Mesenchymal stem cell (in vitro differentiated cells and primary cell): ENCODE measurements around the gene PERCC1.

Experiments used
- DNase-seq: peaks from one replicate; pipeline ENCODE4 v3.0.0-alpha.2; 2013
- H2AFZ ChIP-seq: one replicate; pipeline ENCODE4 v1.6.1; 2013; ENCODE audit warnings: low read depth, mild to moderate bottlenecking, control low read depth, inconsistent platforms, low read length, moderate library complexity
- H2AK5ac ChIP-seq: 2 replicates; pipeline ENCODE4 v1.6.1; 2013; ENCODE audit warnings: low read length, moderate library complexity, mild to moderate bottlenecking, inconsistent platforms; ENCODE audit not compliant: severe bottlenecking
- H2BK120ac ChIP-seq: one replicate; pipeline ENCODE4 v1.6.1; 2013; ENCODE audit warnings: low read depth, mild to moderate bottlenecking, inconsistent platforms, low read length, moderate library complexity
- H2BK12ac ChIP-seq, 2 experiments: one replicate each; pipeline ENCODE4 v1.6.1; 2013; ENCODE audit warnings: inconsistent platforms in 2 of 2, low read length in 2 of 2, mild to moderate bottlenecking in 2 of 2, moderate library complexity in 2 of 2, control low read depth in 1 of 2
- H2BK15ac ChIP-seq: one replicate; pipeline ENCODE4 v1.6.1; 2013; ENCODE audit warnings: mild to moderate bottlenecking, low read depth, inconsistent platforms; ENCODE audit not compliant: poor library complexity, severe bottlenecking
- H2BK5ac ChIP-seq: 2 replicates; pipeline ENCODE4 v1.6.1; 2013; ENCODE audit warnings: low read depth, mild to moderate bottlenecking, low read length, control low read depth, inconsistent platforms; ENCODE audit not compliant: poor library complexity, severe bottlenecking
- H3K14ac ChIP-seq, 2 experiments: one replicate each; pipeline ENCODE4 v1.6.1; 2013; ENCODE audit warnings: inconsistent platforms in 2 of 2, low read length in 2 of 2, control low read depth in 1 of 2, mild to moderate bottlenecking in 1 of 2, moderate library complexity in 1 of 2
- H3K18ac ChIP-seq, 2 experiments: one replicate each; pipeline ENCODE4 v1.6.1; 2013; ENCODE audit warnings: inconsistent platforms in 2 of 2, low read length in 2 of 2, control low read depth in 1 of 2, low read depth in 1 of 2, mild to moderate bottlenecking in 1 of 2
- H3K23ac ChIP-seq, 2 experiments: one replicate each; pipeline ENCODE4 v1.6.1; 2013; ENCODE audit warnings: inconsistent platforms in 2 of 2, low read length in 2 of 2, mild to moderate bottlenecking in 2 of 2, moderate library complexity in 2 of 2, control low read depth in 1 of 2
- H3K27ac ChIP-seq: 2 replicates; pipeline ENCODE4 v1.5.1; 2013; ENCODE audit warnings: mild to moderate bottlenecking, moderate library complexity, low read length, control low read depth, inconsistent platforms; ENCODE audit not compliant: poor library complexity, severe bottlenecking
- H3K27me3 ChIP-seq, 2 experiments: 2 replicates each; pipeline versions ENCODE4 v1.6.1 to v1.7.0; 2013; ENCODE audit warnings: low read length in 2 of 2, mild to moderate bottlenecking in 2 of 2, moderate library complexity in 2 of 2, control low read depth in 1 of 2, inconsistent platforms in 1 of 2; ENCODE audit not compliant: control insufficient read depth in 1 of 2, insufficient read depth in 1 of 2
- H3K36me3 ChIP-seq, 2 experiments: 2 replicates each; pipeline versions ENCODE4 v1.6.1 to v1.7.0; 2013; ENCODE audit warnings: low read length in 2 of 2, control low read depth in 1 of 2, inconsistent platforms in 1 of 2, low read depth in 1 of 2, mild to moderate bottlenecking in 1 of 2; ENCODE audit not compliant: insufficient read depth in 2 of 2, control insufficient read depth in 1 of 2
- H3K4ac ChIP-seq, 2 experiments: one replicate each; pipeline ENCODE4 v1.6.1; 2013; ENCODE audit warnings: inconsistent platforms in 2 of 2, low read length in 2 of 2, mild to moderate bottlenecking in 2 of 2, moderate library complexity in 2 of 2, control low read depth in 1 of 2, low read depth in 1 of 2
- H3K4me1 ChIP-seq: 2 replicates; pipeline ENCODE4 v1.6.1; 2013; ENCODE audit warnings: low read depth, low read length, control low read depth; ENCODE audit not compliant: control insufficient read depth, insufficient read depth
- H3K4me2 ChIP-seq: 2 replicates; pipeline ENCODE4 v1.6.1; 2013; ENCODE audit warnings: low read length, mild to moderate bottlenecking, inconsistent platforms; ENCODE audit not compliant: poor library complexity, severe bottlenecking
- H3K4me3 ChIP-seq, 2 experiments: 2 replicates each; pipeline versions ENCODE4 v1.5.1 to v1.7.0; 2013; ENCODE audit warnings: low read length in 2 of 2, mild to moderate bottlenecking in 2 of 2, control low read depth in 1 of 2, low read depth in 1 of 2; ENCODE audit not compliant: insufficient read depth in 1 of 2
- H3K79me1 ChIP-seq: replicated peaks from 2 replicates; pipeline ENCODE4 v1.6.1; 2013; ENCODE audit warnings: mild to moderate bottlenecking, control low read depth, low read length, inconsistent platforms; ENCODE audit not compliant: poor library complexity, severe bottlenecking
- H3K9ac ChIP-seq: 2 replicates; pipeline ENCODE4 v1.7.0; 2013; ENCODE audit warnings: mild to moderate bottlenecking, low read length, moderate library complexity
- H3K9me3 ChIP-seq: 2 replicates; pipeline ENCODE4 v1.7.0; 2013; ENCODE audit warnings: mild to moderate bottlenecking, low read length; ENCODE audit not compliant: control insufficient read depth
- H4K8ac ChIP-seq: one replicate; pipeline ENCODE4 v1.6.1; 2013; ENCODE audit warnings: inconsistent platforms, mild to moderate bottlenecking, low read length, moderate library complexity
- H4K91ac ChIP-seq: one replicate; pipeline ENCODE4 v1.6.1; 2013; ENCODE audit warnings: mild to moderate bottlenecking, low read length, inconsistent platforms
- WGBS: methylation state at CpG from one replicate; pipeline ENCODE4 v1.1.7; 2013; ENCODE audit warnings: mixed read lengths; 5-methylcytosine and 5-hydroxymethylcytosine counted together

Gene PERCC1

DNA sequence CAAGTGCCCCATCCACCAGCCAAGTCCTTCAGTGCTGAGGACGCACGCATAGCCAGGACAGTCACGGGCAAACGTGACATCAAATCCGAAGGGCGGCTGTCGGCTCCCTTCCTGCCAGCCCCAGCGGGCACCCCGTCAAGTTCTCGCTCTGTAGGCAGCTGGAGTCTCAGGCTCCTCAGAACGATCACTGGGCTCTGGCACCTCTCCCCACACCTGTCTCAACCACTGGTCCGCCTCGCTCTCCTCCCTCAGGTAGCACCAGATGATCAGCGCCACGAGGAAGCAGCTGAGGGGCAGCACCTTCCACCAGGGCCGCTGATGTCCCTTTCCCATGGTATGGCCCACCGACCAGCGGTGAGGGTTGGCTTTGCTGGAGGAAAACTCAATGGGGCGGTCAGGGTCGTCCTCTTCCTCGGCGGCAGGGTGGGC, 10.8 kb upstream of the PERCC1 start:
- peak overlapping the region; percentile 73 to 97 for H3K4ac ChIP-seq

DNA sequence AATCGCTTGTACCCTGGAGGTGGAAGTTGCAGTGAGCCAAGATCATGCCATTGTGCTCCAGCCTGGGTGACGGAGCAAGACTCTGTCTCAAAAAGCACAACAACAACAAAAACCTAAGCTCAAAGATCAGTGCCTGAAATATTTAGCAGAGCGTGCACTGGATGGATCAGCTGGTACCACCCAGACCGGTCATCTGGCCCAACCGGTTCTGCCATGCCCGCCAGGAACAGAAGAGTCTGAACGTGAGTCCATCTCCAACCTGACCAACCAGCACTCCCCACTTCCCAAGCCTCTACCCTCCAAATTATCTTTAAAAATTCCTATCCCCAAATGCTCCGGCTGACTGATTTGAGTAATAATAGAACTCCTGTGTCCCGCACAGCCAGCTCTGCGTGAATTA, 8.8 kb upstream of the PERCC1 start:
- Histone ChIP-seq H3K27me3 (no peaks in the 10 kb centered on the region), H2AK5ac (peak overlapping the region; percentile 38), H3K4ac (peak overlapping the region in 1 of 2 experiments; percentile 81), H3K18ac (no peak overlapping the region), H4K91ac (no peak overlapping the region), H3K79me1 (peaks cover 19% of the 10 kb centered on the region), H3K36me3 (peaks cover 4% of the 10 kb centered on the region in 2 experiments), H2BK5ac (no peak overlapping the region), H4K8ac (peak overlapping the region; percentile 37), H3K9me3 (no peaks in the 10 kb centered on the region), H3K14ac (no peak overlapping the region), H2BK120ac (no peak overlapping the region), H2BK15ac (no peak overlapping the region), H2BK12ac (no peak overlapping the region), H3K27ac (no peak overlapping the region), H3K23ac (no peak overlapping the region), H3K9ac (no peak overlapping the region), H2AFZ (no peak overlapping the region), H3K4me1 (peaks cover 10% of the 10 kb centered on the region), H3K4me3 (no peak overlapping the region), H3K4me2 (no peak overlapping the region)
- DNase-seq: no peak
- 89% methylated on average over 10 of the region's 10 CpGs for WGBS

More for the DNA sequence above, 10.8 kb upstream of the PERCC1 start:
- 4% methylated on average over 22 of the region's 22 CpGs for WGBS
- no peaks in the 10 kb centered on the region for H3K9me3 ChIP-seq
- peak overlapping the region; percentile 81 for H4K8ac ChIP-seq
- H2BK120ac ChIP-seq: no peak overlapping the region
- no peak overlapping the region for H2BK15ac ChIP-seq
- H2AK5ac ChIP-seq: peak overlapping the region; percentile 23
- peaks cover 21% of the 10 kb centered on the region for H3K79me1 ChIP-seq
- H3K14ac ChIP-seq: peak overlapping the region in 1 of 2 experiments; percentile 41
- peak overlapping the region in 1 of 2 experiments; percentile 71 for H2BK12ac ChIP-seq
- H3K4me1 ChIP-seq: peaks cover 12% of the 10 kb centered on the region
- H3K27ac ChIP-seq: peak overlapping the region; percentile 25
- H3K27me3 ChIP-seq: no peaks in the 10 kb centered on the region
- peak; percentile 20 for DNase-seq
- no peak overlapping the region for H2BK5ac ChIP-seq
- H3K4me3 ChIP-seq: peak overlapping the region; percentile 94 to 99
- H4K91ac ChIP-seq: peak overlapping the region; percentile 43
- H3K9ac ChIP-seq: peak overlapping the region; percentile 97
- peak overlapping the region; percentile 73 for H2AFZ ChIP-seq
- peaks cover 4% of the 10 kb centered on the region in 2 experiments for H3K36me3 ChIP-seq
- peak overlapping the region in 1 of 2 experiments; percentile 96 for H3K23ac ChIP-seq
- H3K4me2 ChIP-seq: peak overlapping the region; percentile 81
- H3K18ac ChIP-seq: peak overlapping the region in 1 of 2 experiments; percentile 72

DNA sequence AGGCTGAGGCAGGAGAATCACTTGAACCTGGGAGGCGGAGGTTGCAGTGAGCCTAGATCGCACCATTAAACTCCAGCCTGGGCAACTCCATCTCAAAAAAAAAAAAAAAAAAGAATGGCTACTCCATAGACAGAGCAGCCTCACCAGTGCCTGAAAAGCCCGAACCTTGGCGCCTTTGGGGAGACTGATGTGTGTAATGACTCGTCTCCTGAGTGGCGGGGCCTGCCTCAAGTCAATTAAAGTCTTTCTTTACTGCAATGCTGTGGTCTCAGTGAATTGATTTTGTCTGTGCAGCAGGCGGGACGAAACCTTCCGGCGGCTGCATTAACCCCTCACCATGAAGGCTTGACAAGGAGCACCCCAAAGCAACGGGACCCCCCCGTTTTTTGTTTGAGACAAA, 6.8 kb upstream of the PERCC1 start:
- no peak overlapping the region for H4K8ac ChIP-seq
- DNase-seq: no peak
- no peak overlapping the region for H3K4me2 ChIP-seq
- WGBS: 92% methylated on average over 10 of the region's 12 CpGs
- no peak overlapping the region for H2AFZ ChIP-seq
- H3K14ac ChIP-seq: no peak overlapping the region
- H2BK15ac ChIP-seq: no peak overlapping the region
- peaks cover 0 to 3% of the 10 kb centered on the region in 2 experiments for H3K27me3 ChIP-seq
- no peak overlapping the region for H3K4ac ChIP-seq
- no peak overlapping the region for H3K23ac ChIP-seq
- no peak overlapping the region for H4K91ac ChIP-seq
- peaks cover 13% of the 10 kb centered on the region for H3K79me1 ChIP-seq
- H2BK120ac ChIP-seq: no peak overlapping the region
- H2BK12ac ChIP-seq: no peak overlapping the region
- no peaks in the 10 kb centered on the region for H3K9me3 ChIP-seq
- H3K4me3 ChIP-seq: no peak overlapping the region
- no peak overlapping the region for H3K9ac ChIP-seq
- H3K36me3 ChIP-seq: no peaks in the 10 kb centered on the region
- H3K18ac ChIP-seq: no peak overlapping the region
- no peak overlapping the region for H2AK5ac ChIP-seq
- H2BK5ac ChIP-seq: no peak overlapping the region
- H3K4me1 ChIP-seq: peaks cover 8% of the 10 kb centered on the region
- no peak overlapping the region for H3K27ac ChIP-seq

DNA sequence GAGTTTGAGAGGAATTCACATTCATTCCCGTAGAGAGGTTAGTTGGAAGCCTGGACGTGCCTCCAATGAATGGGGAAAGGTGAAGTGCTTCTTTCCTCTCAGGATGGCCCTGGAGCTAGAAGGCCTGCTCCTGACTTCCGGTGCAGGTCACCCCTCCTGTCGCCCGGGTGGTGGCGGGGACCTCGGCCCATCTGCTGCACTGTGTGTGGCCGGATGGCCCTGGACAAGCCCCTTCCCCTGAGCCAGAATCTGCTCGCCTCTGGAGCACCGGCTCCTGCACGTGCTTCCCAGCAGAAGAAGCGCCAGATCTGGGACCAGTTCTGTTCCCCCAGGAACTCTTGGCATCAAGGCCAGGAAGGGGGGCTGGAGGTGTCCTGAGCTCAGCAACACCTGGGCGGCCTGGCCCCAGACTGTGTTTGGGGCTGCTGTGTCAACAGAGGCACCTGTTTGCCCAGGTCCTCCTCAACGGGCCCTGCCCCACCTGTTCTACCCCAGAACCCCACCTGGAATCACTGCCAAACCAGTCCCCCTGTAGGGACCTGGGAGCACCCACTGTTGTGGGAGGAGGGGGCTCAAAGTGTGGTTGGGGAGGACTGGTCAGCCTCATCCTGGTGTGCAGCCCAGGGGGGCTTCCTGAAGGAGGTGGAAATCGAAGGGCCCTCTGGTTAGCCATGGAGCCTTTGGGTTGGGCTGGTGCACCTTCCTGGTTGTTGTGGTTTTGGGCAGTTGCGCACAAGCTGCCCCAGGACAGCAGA, 5.1 kb upstream of the PERCC1 start:
- no peak overlapping the region for H2BK15ac ChIP-seq
- H4K8ac ChIP-seq: no peak overlapping the region
- H3K4me3 ChIP-seq: no peak overlapping the region
- H2BK120ac ChIP-seq: no peak overlapping the region
- H3K9me3 ChIP-seq: no peaks in the 10 kb centered on the region
- H3K79me1 ChIP-seq: peaks cover 6% of the 10 kb centered on the region
- H3K4ac ChIP-seq: no peak overlapping the region
- no peak overlapping the region for H2AK5ac ChIP-seq
- 91% methylated on average over 16 of the region's 16 CpGs for WGBS
- no peak overlapping the region for H3K27ac ChIP-seq
- H3K4me2 ChIP-seq: no peak overlapping the region
- H3K23ac ChIP-seq: no peak overlapping the region
- H3K36me3 ChIP-seq: no peaks in the 10 kb centered on the region
- no peak overlapping the region for H2BK12ac ChIP-seq
- H3K18ac ChIP-seq: no peak overlapping the region
- H3K4me1 ChIP-seq: no peaks in the 10 kb centered on the region
- no peak overlapping the region for H2AFZ ChIP-seq
- no peak overlapping the region for H4K91ac ChIP-seq
- H3K9ac ChIP-seq: no peak overlapping the region
- no peak overlapping the region for H3K14ac ChIP-seq
- no peak overlapping the region for H2BK5ac ChIP-seq
- no peak for DNase-seq
- H3K27me3 ChIP-seq: peaks cover 0 to 19% of the 10 kb centered on the region in 2 experiments
